HTERT RPE-1 (cell line): Measurements from ENCODE around the gene HOXC9.

Source experiments
- in situ Hi-C: fragments of 300-500 bp; cut with MboI; formaldehyde crosslinking; loops from 4 replicates; pipeline ENCODE4 v1.14.3; 2020; ENCODE audit warnings: low sequenced_read_pairs

Gene HOXC9

GRCh38 chr12:54024127-54024526, 24.2 kb downstream of the HOXC9 start:
- in situ Hi-C loops, result loop anchor here (25.0 kb wide), 1 partner anchor 188 kb away; no protein-coding TSS in a partner anchor

- in situ Hi-C loops, result loop anchor here (25.0 kb wide), 1 partner anchor 188 kb away; no protein-coding TSS in a partner anchor
Measured at GRCh38 chr12:54024581-54025305, 24.8 kb downstream of the HOXC9 start.

- in situ Hi-C loops, result no loop called here
Measured at GRCh38 chr12:54025499-54026405, 25.8 kb downstream of the HOXC9 start.

GRCh38 chr12:54026640-54027441, 26.9 kb downstream of the HOXC9 start:
- in situ Hi-C loops, result no loop called here

- in situ Hi-C loops, result no loop called here
Measured at GRCh38 chr12:54027442-54027786, 27.5 kb downstream of the HOXC9 start.

GRCh38 chr12:54028314-54029201, 28.6 kb downstream of the HOXC9 start, which contains the start of gene HOXC6:
TSS of gene HOXC6 (plus strand) at chr12:54028440. CDS start at chr12:54028522, 82 bp downstream.
- in situ Hi-C loops, result no loop called here

- in situ Hi-C loops, result no loop called here
Measured at GRCh38 chr12:54029529-54030441, 29.8 kb downstream of the HOXC9 start.

- in situ Hi-C loops, result no loop called here
Measured at GRCh38 chr12:54030442-54030801, 30.5 kb downstream of the HOXC9 start.

GRCh38 chr12:54030889-54031471, 31.0 kb downstream of the HOXC9 start:
- in situ Hi-C loops, result no loop called here

GRCh38 chr12:54031480-54031879, 31.5 kb downstream of the HOXC9 start:
- in situ Hi-C loops, result no loop called here

- in situ Hi-C loops, result no loop called here
Measured at GRCh38 chr12:54032086-54032619, 32.2 kb downstream of the HOXC9 start.

GRCh38 chr12:54032627-54033100, 32.7 kb downstream of the HOXC9 start, which contains the start of gene HOXC5:
TSS of gene HOXC5 (plus strand) at chr12:54033050. CDS start at chr12:54033123, 73 bp downstream.
- in situ Hi-C loops, result no loop called here

GRCh38 chr12:54033106-54033979, 33.4 kb downstream of the HOXC9 start:
- in situ Hi-C loops, result no loop called here

- in situ Hi-C loops, result no loop called here
Measured at GRCh38 chr12:54033980-54034784, 34.2 kb downstream of the HOXC9 start.

- in situ Hi-C loops, result no loop called here
Measured at GRCh38 chr12:54034785-54035310, 34.9 kb downstream of the HOXC9 start.
